NCI-H2171 (cell line): ENCODE results near the gene SGCE.
"Not testable (repeated sequence)": the region's sequence is repeated elsewhere in the genome, so short reads cannot be mapped to it uniquely, and the experiment has no call there.

Experiments
- DNase-seq: peaks from one replicate; lab custom pipeline; 2025; lab: John Stamatoyannopoulos, UW

The SGCE gene

GRCh38 chr7:94655848-94656657 lies at the start of gene SGCE:
Gene SGCE (minus strand): TSS chr7:94656133. CDS start chr7:94656098, 35 bp downstream.
- peak; percentile 64 for DNase-seq

- DNase-seq, result not testable (repeated sequence)
These were observed 49.5 kb upstream of the SGCE start for GRCh38 chr7:94705155-94706021.

GRCh38 chr7:94701555-94701973 lies 45.6 kb upstream of the SGCE start:
- no peak for DNase-seq

- DNase-seq, result no peak
These were observed 45.1 kb upstream of the SGCE start for GRCh38 chr7:94700926-94701554.

- DNase-seq, result no peak
These were observed 42.3 kb upstream of the SGCE start for GRCh38 chr7:94698275-94698674.

- no peak for DNase-seq
These were observed 41.4 kb upstream of the SGCE start for GRCh38 chr7:94697035-94697974.

- no peak for DNase-seq
These were observed 31.9 kb upstream of the SGCE start for GRCh38 chr7:94687810-94688209.

- no peak for DNase-seq
These were observed 31.1 kb upstream of the SGCE start for GRCh38 chr7:94687076-94687475.

GRCh38 chr7:94683066-94683465 lies 27.1 kb upstream of the SGCE start:
- no peak for DNase-seq

- DNase-seq, result no peak
These were observed 23.4 kb upstream of the SGCE start for GRCh38 chr7:94679358-94679757.

- DNase-seq, result no peak
These were observed 20.5 kb upstream of the SGCE start for GRCh38 chr7:94676431-94676830.

GRCh38 chr7:94675356-94675755 lies 19.4 kb upstream of the SGCE start:
- DNase-seq, result no peak

GRCh38 chr7:94671444-94672235 lies 15.7 kb upstream of the SGCE start:
- no peak for DNase-seq

GRCh38 chr7:94669773-94670495 lies 14.0 kb upstream of the SGCE start:
- no peak for DNase-seq

- DNase-seq, result no peak
These were observed 11.1 kb upstream of the SGCE start for GRCh38 chr7:94666879-94667587.

GRCh38 chr7:94665426-94665825 lies 9.5 kb upstream of the SGCE start:
- no peak for DNase-seq

GRCh38 chr7:94664023-94664422 lies 8.1 kb upstream of the SGCE start:
- no peak for DNase-seq

GRCh38 chr7:94662548-94662947 lies 6.6 kb upstream of the SGCE start:
- DNase-seq, result no peak

- DNase-seq, result no peak
These were observed 4.1 kb upstream of the SGCE start for GRCh38 chr7:94660006-94660405.
